ENCODE data around the gene DHX29. TPM values are rescaled to one million over a fixed set of nuclear protein-coding genes. Genes with fewer than 3 reads are reported as not detected.
A peak's percentile ranks its signal among the peaks of the same experiment; 100 is the strongest.

DHX29 gene, protein sequence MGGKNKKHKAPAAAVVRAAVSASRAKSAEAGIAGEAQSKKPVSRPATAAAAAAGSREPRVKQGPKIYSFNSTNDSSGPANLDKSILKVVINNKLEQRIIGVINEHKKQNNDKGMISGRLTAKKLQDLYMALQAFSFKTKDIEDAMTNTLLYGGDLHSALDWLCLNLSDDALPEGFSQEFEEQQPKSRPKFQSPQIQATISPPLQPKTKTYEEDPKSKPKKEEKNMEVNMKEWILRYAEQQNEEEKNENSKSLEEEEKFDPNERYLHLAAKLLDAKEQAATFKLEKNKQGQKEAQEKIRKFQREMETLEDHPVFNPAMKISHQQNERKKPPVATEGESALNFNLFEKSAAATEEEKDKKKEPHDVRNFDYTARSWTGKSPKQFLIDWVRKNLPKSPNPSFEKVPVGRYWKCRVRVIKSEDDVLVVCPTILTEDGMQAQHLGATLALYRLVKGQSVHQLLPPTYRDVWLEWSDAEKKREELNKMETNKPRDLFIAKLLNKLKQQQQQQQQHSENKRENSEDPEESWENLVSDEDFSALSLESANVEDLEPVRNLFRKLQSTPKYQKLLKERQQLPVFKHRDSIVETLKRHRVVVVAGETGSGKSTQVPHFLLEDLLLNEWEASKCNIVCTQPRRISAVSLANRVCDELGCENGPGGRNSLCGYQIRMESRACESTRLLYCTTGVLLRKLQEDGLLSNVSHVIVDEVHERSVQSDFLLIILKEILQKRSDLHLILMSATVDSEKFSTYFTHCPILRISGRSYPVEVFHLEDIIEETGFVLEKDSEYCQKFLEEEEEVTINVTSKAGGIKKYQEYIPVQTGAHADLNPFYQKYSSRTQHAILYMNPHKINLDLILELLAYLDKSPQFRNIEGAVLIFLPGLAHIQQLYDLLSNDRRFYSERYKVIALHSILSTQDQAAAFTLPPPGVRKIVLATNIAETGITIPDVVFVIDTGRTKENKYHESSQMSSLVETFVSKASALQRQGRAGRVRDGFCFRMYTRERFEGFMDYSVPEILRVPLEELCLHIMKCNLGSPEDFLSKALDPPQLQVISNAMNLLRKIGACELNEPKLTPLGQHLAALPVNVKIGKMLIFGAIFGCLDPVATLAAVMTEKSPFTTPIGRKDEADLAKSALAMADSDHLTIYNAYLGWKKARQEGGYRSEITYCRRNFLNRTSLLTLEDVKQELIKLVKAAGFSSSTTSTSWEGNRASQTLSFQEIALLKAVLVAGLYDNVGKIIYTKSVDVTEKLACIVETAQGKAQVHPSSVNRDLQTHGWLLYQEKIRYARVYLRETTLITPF (N-terminal part only)
- total RNA-seq: 17.0 and 21.6 TPM in 2 replicates

DNA sequence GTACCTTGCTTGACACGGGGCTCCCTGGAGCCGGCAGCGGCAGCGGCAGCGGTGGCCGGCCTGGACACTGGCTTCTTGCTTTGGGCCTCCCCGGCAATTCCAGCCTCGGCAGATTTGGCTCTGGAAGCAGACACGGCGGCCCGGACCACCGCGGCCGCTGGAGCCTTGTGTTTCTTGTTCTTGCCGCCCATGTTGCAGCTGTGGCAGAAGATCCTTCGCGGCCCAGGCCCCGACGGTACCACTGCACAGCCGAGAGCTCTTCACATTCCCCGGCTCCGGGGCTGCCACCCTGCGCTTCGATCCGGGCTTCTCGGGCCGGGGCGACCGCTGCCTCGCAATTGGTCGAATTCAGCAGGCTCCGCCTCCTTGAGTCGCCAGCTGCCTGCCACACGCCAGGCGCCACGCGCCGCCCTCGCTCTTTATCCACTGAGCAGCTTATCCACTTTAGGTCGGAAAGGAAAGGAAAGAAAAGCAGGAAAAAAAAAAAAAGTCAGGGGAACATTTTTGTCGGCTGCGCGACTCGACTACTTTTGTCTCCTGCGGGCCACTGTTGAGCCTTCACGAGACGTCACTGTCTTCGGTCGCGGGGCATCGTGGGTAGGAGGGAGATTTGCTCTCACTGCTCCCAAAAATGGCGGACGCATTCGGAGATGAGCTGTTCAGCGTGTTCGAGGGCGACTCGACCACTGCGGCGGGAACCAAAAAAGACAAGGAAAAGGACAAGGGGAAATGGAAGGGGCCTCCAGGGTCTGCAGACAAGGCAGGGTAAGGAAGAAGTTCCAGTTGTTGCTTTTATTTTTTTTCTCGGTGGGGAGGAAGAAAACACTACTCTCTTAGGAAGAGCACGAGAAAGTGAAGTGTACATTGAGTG is at the start of gene DHX29, which contains the start of gene MTREX:
DHX29 (minus strand) TSS at position 312 of the 871 bp plus-strand sequence; CDS start at position 191, 121 bp downstream.
MTREX (plus strand) TSS at position 607 of the 871 bp plus-strand sequence; CDS start at position 632, 25 bp downstream.
- Histone ChIP-seq H3K36me3 (ENCODE audit: control insufficient read depth, insufficient read depth, low read length) (no peaks in the 10 kb centered on the region), H3K27me3 (ENCODE audit: control insufficient read depth, insufficient read depth, low read length) (no peaks in the 10 kb centered on the region), H3K4me3 (ENCODE audit: low read depth, low read length) (peak within 1 kb of the TSS; percentile 82)
- peak; percentile 67 for DNase-seq (ENCODE audit: low read depth)
- TF ChIP-seq, protein P1, sequence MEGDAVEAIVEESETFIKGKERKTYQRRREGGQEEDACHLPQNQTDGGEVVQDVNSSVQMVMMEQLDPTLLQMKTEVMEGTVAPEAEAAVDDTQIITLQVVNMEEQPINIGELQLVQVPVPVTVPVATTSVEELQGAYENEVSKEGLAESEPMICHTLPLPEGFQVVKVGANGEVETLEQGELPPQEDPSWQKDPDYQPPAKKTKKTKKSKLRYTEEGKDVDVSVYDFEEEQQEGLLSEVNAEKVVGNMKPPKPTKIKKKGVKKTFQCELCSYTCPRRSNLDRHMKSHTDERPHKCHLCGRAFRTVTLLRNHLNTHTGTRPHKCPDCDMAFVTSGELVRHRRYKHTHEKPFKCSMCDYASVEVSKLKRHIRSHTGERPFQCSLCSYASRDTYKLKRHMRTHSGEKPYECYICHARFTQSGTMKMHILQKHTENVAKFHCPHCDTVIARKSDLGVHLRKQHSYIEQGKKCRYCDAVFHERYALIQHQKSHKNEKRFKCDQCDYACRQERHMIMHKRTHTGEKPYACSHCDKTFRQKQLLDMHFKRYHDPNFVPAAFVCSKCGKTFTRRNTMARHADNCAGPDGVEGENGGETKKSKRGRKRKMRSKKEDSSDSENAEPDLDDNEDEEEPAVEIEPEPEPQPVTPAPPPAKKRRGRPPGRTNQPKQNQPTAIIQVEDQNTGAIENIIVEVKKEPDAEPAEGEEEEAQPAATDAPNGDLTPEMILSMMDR (IDR thresholded peaks at IDR 0.05; ENCODE audit: insufficient read depth, low read length, poor library complexity, severe bottlenecking): no peak

DNA sequence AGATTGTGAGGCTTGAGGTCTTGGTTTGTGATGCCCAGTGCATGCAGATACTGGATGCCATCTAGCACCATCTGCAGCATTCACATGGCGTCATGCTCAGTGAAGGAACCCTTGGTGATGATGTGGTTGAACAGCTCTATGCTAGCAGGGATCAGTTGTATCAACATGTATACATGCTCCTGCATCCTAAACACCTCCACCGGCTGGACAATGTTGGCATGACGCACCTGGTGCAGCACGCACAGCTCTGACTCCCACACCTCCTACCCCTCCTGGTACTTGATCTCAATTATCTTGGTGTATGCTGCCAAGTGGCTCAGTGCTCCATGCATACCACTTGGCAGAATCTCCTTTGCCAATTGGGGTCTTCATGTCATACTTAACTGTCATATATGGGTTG is 49.4 kb upstream of the DHX29 start:
- Histone ChIP-seq H3K4me3 (ENCODE audit: low read depth, low read length) (no peak overlapping the region), H3K36me3 (ENCODE audit: control insufficient read depth, insufficient read depth, low read length) (no peaks in the 10 kb centered on the region), H3K27me3 (ENCODE audit: control insufficient read depth, insufficient read depth, low read length) (no peaks in the 10 kb centered on the region)
- no peak for DNase-seq (ENCODE audit: low read depth)
- TF ChIP-seq, protein P1 (IDR thresholded peaks at IDR 0.05; ENCODE audit: insufficient read depth, low read length, poor library complexity, severe bottlenecking): no peak

DNA sequence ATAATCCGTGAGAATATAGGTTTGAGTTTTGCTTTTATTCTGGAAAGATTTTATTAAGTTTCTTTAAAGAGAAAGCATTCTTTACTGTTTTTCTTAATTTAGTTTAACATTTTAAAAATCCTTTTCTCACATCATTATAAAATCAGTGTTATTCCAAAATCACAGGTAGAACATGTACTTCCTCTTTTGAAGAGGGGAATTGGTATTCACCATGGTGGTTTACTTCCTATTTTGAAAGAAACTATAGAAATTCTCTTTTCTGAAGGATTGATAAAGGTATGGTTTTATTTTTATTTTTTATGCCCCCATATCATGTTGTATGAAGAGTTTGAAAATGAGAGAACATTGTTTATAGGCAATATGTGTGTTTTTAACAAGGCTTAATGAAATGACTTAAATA is 43.3 kb upstream of the DHX29 start:
- H3K4me3 ChIP-seq (ENCODE audit: low read depth, low read length): no peak overlapping the region
- no peak for DNase-seq (ENCODE audit: low read depth)
- H3K36me3 ChIP-seq (ENCODE audit: control insufficient read depth, insufficient read depth, low read length): no peaks in the 10 kb centered on the region
- H3K27me3 ChIP-seq (ENCODE audit: control insufficient read depth, insufficient read depth, low read length): no peaks in the 10 kb centered on the region
- TF ChIP-seq, protein P1 (IDR thresholded peaks at IDR 0.05; ENCODE audit: insufficient read depth, low read length, poor library complexity, severe bottlenecking): no peak

DNA sequence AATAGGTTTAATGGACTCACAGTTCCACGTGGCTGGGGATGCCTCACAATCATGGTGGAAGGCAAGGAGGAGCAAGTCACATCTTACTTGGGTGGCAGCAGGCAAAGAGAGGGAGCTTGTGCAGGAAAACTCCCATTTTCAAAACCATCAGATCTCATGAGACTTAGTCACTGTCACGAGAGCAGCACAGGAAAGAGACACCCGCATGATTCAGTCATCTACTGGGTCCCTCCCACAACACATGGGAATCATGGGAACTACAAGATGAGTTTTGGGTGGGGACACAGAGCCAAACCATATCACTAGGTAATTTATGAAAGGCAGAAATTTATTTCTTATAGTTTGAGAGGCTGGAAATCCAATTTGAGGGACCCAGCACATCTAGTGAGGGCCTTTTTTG is 40.3 kb upstream of the DHX29 start:
- TF ChIP-seq, protein P1 (IDR thresholded peaks at IDR 0.05; ENCODE audit: insufficient read depth, low read length, poor library complexity, severe bottlenecking): no peak
- Histone ChIP-seq H3K27me3 (ENCODE audit: control insufficient read depth, insufficient read depth, low read length) (no peaks in the 10 kb centered on the region), H3K4me3 (ENCODE audit: low read depth, low read length) (no peak overlapping the region), H3K36me3 (ENCODE audit: control insufficient read depth, insufficient read depth, low read length) (no peaks in the 10 kb centered on the region)
- DNase-seq (ENCODE audit: low read depth): no peak

DNA sequence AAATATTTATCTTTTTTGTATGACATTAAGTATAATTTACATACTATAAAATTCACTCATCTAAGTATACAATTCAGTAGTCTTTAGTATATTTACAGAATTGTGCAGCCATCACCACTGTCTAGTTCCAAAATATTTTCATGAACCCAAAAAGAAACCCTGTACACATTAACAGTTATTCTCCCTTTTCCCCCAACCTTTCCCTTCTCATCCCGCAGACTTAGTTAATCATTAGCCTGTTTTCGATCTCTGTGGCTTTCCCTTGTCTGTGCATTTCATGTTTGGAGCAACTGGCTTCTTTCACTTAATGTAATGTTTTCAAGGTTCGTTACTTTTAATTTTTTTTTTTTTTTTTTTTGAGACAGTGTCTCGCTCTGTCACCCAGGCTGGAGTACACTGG is 37.8 kb upstream of the DHX29 start:
- DNase-seq (ENCODE audit: low read depth): no peak
- H3K36me3 ChIP-seq (ENCODE audit: control insufficient read depth, insufficient read depth, low read length): no peaks in the 10 kb centered on the region
- TF ChIP-seq, protein P1 (IDR thresholded peaks at IDR 0.05; ENCODE audit: insufficient read depth, low read length, poor library complexity, severe bottlenecking): no peak
- H3K27me3 ChIP-seq (ENCODE audit: control insufficient read depth, insufficient read depth, low read length): no peaks in the 10 kb centered on the region
- H3K4me3 ChIP-seq (ENCODE audit: low read depth, low read length): no peak overlapping the region
